ENCODE measurements around the gene CCDC40. TPM values are rescaled to one million over a fixed set of nuclear protein-coding genes. Genes with fewer than 3 reads are reported as not detected.
"Not testable (repeated sequence)": the region's sequence is repeated elsewhere in the genome, so short reads cannot be mapped to it uniquely, and the experiment has no call there.

Gene CCDC40
- polyA plus RNA-seq, 4 donors, result 0.45 to 3.8 (median 1.0) TPM

- Histone ChIP-seq H3K27me3 (ENCODE audit: control insufficient read depth in 3 of 3, insufficient read depth in 3 of 3, low read length in 3 of 3) (no peaks in the 10 kb centered on the region), H3K36me3 (ENCODE audit: control insufficient read depth in 3 of 3, insufficient read depth in 2 of 3, low read depth in 1 of 3, low read length in 3 of 3) (peaks cover 0 to 43% (median 0%) of the 10 kb centered on the region in 3 donors), H3K4me1 (ENCODE audit: control insufficient read depth in 3 of 3, insufficient read depth in 2 of 3, low read depth in 1 of 3, low read length in 2 of 3) (no peaks in the 10 kb centered on the region), H3K9me3 (ENCODE audit: control insufficient read depth in 2 of 2, insufficient read depth in 1 of 2, low read depth in 1 of 2, low read length in 1 of 2) (no peaks in the 10 kb centered on the region), H3K27ac (ENCODE audit: low read depth in 1 of 3, low read length in 2 of 3) (no peak overlapping the region), H3K4me3 (ENCODE audit: low read depth in 1 of 3, low read length in 3 of 3) (no peak overlapping the region)
- FAIRE-seq, result no peak
- DNase-seq, result no peak
- WGBS, 3 donors, result 80 to 87% (median 86%) methylated on average over 6 of the region's 6 CpGs
Measured at GRCh38 chr17:80043963-80044362, 7.5 kb downstream of the CCDC40 start.

GRCh38 chr17:80045703-80046102, 9.3 kb downstream of the CCDC40 start:
- peak; percentile 43 to 67 for DNase-seq
- Histone ChIP-seq H3K9me3 (ENCODE audit: control insufficient read depth in 2 of 2, insufficient read depth in 1 of 2, low read depth in 1 of 2, low read length in 1 of 2) (no peaks in the 10 kb centered on the region), H3K27me3 (ENCODE audit: control insufficient read depth in 3 of 3, insufficient read depth in 3 of 3, low read length in 3 of 3) (no peaks in the 10 kb centered on the region), H3K4me3 (ENCODE audit: low read depth in 1 of 3, low read length in 3 of 3) (no peak overlapping the region), H3K4me1 (ENCODE audit: control insufficient read depth in 3 of 3, insufficient read depth in 2 of 3, low read depth in 1 of 3, low read length in 2 of 3) (no peaks in the 10 kb centered on the region), H3K36me3 (ENCODE audit: control insufficient read depth in 3 of 3, insufficient read depth in 2 of 3, low read depth in 1 of 3, low read length in 3 of 3) (peaks cover 0 to 49% (median 0%) of the 10 kb centered on the region in 3 donors), H3K27ac (ENCODE audit: low read depth in 1 of 3, low read length in 2 of 3) (no peak overlapping the region)
- WGBS, 3 donors, result 21 to 44% (median 28%) methylated on average over 4 of the region's 4 CpGs
- no peak for FAIRE-seq

GRCh38 chr17:80046709-80047108, 10.3 kb downstream of the CCDC40 start:
- H3K36me3 ChIP-seq (ENCODE audit: control insufficient read depth in 3 of 3, insufficient read depth in 2 of 3, low read depth in 1 of 3, low read length in 3 of 3), result peaks cover 0 to 53% (median 0%) of the 10 kb centered on the region in 3 donors
- H3K27me3 ChIP-seq (ENCODE audit: control insufficient read depth in 3 of 3, insufficient read depth in 3 of 3, low read length in 3 of 3); H3K4me3 ChIP-seq (ENCODE audit: low read depth in 1 of 3, low read length in 3 of 3); H3K4me1 ChIP-seq (ENCODE audit: control insufficient read depth in 3 of 3, insufficient read depth in 2 of 3, low read depth in 1 of 3, low read length in 2 of 3); FAIRE-seq; H3K9me3 ChIP-seq (ENCODE audit: control insufficient read depth in 2 of 2, insufficient read depth in 1 of 2, low read depth in 1 of 2, low read length in 1 of 2); H3K27ac ChIP-seq (ENCODE audit: low read depth in 1 of 3, low read length in 2 of 3); DNase-seq: not testable (repeated sequence)
- 92 to 93% (median 93%) methylated on average over 10 of the region's 10 CpGs for WGBS, 3 donors

GRCh38 chr17:80047176-80047575, 10.7 kb downstream of the CCDC40 start:
- FAIRE-seq (no peak), DNase-seq (no peak)
- H3K4me1 ChIP-seq (ENCODE audit: control insufficient read depth in 3 of 3, insufficient read depth in 2 of 3, low read depth in 1 of 3, low read length in 2 of 3), result no peaks in the 10 kb centered on the region
- 61 to 86% (median 65%) methylated on average over 11 of the region's 11 CpGs for WGBS, 3 donors
- H3K27ac ChIP-seq (ENCODE audit: low read depth in 1 of 3, low read length in 2 of 3), result no peak overlapping the region
- H3K27me3 ChIP-seq (ENCODE audit: control insufficient read depth in 3 of 3, insufficient read depth in 3 of 3, low read length in 3 of 3), result no peaks in the 10 kb centered on the region
- H3K36me3 ChIP-seq (ENCODE audit: control insufficient read depth in 3 of 3, insufficient read depth in 2 of 3, low read depth in 1 of 3, low read length in 3 of 3), result peaks cover 0 to 56% (median 0%) of the 10 kb centered on the region in 3 donors
- H3K4me3 ChIP-seq (ENCODE audit: low read depth in 1 of 3, low read length in 3 of 3), result no peak overlapping the region
- no peaks in the 10 kb centered on the region for H3K9me3 ChIP-seq (ENCODE audit: control insufficient read depth in 2 of 2, insufficient read depth in 1 of 2, low read depth in 1 of 2, low read length in 1 of 2)

- 94 to 96% (median 95%) methylated on average over 21 of the region's 21 CpGs for WGBS, 3 donors
- Histone ChIP-seq H3K36me3 (ENCODE audit: control insufficient read depth in 3 of 3, insufficient read depth in 2 of 3, low read depth in 1 of 3, low read length in 3 of 3) (peaks cover 0 to 39% (median 0%) of the 10 kb centered on the region in 3 donors), H3K27me3 (ENCODE audit: control insufficient read depth in 3 of 3, insufficient read depth in 3 of 3, low read length in 3 of 3) (no peaks in the 10 kb centered on the region), H3K4me1 (ENCODE audit: control insufficient read depth in 3 of 3, insufficient read depth in 2 of 3, low read depth in 1 of 3, low read length in 2 of 3) (no peaks in the 10 kb centered on the region), H3K4me3 (ENCODE audit: low read depth in 1 of 3, low read length in 3 of 3) (no peak overlapping the region), H3K27ac (ENCODE audit: low read depth in 1 of 3, low read length in 2 of 3) (no peak overlapping the region), H3K9me3 (ENCODE audit: control insufficient read depth in 2 of 2, insufficient read depth in 1 of 2, low read depth in 1 of 2, low read length in 1 of 2) (no peaks in the 10 kb centered on the region)
- DNase-seq (no peak), FAIRE-seq (no peak)
Measured at GRCh38 chr17:80049986-80050385, 13.5 kb downstream of the CCDC40 start.

GRCh38 chr17:80050706-80051105, 14.3 kb downstream of the CCDC40 start:
- H3K27me3 ChIP-seq (ENCODE audit: control insufficient read depth in 3 of 3, insufficient read depth in 3 of 3, low read length in 3 of 3), result no peaks in the 10 kb centered on the region
- no peak for DNase-seq
- no peak overlapping the region for H3K27ac ChIP-seq (ENCODE audit: low read depth in 1 of 3, low read length in 2 of 3)
- no peaks in the 10 kb centered on the region for H3K9me3 ChIP-seq (ENCODE audit: control insufficient read depth in 2 of 2, insufficient read depth in 1 of 2, low read depth in 1 of 2, low read length in 1 of 2)
- H3K4me3 ChIP-seq (ENCODE audit: low read depth in 1 of 3, low read length in 3 of 3), result no peak overlapping the region
- no peak for FAIRE-seq
- H3K36me3 ChIP-seq (ENCODE audit: control insufficient read depth in 3 of 3, insufficient read depth in 2 of 3, low read depth in 1 of 3, low read length in 3 of 3), result peaks cover 0 to 38% (median 0%) of the 10 kb centered on the region in 3 donors
- 83 to 95% (median 87%) methylated on average over 16 of the region's 16 CpGs for WGBS, 3 donors
- H3K4me1 ChIP-seq (ENCODE audit: control insufficient read depth in 3 of 3, insufficient read depth in 2 of 3, low read depth in 1 of 3, low read length in 2 of 3), result no peaks in the 10 kb centered on the region

- no peaks in the 10 kb centered on the region for H3K9me3 ChIP-seq (ENCODE audit: control insufficient read depth in 2 of 2, insufficient read depth in 1 of 2, low read depth in 1 of 2, low read length in 1 of 2)
- no peak for FAIRE-seq
Measured at GRCh38 chr17:80051681-80052080, 15.2 kb downstream of the CCDC40 start.

GRCh38 chr17:80053102-80053501, 16.7 kb downstream of the CCDC40 start:
- Histone ChIP-seq H3K4me3 (ENCODE audit: low read depth in 1 of 3, low read length in 3 of 3) (no peak overlapping the region), H3K4me1 (ENCODE audit: control insufficient read depth in 3 of 3, insufficient read depth in 2 of 3, low read depth in 1 of 3, low read length in 2 of 3) (no peaks in the 10 kb centered on the region), H3K27ac (ENCODE audit: low read depth in 1 of 3, low read length in 2 of 3) (peak overlapping the region in 1 of 3 donors; percentile 1), H3K27me3 (ENCODE audit: control insufficient read depth in 3 of 3, insufficient read depth in 3 of 3, low read length in 3 of 3) (no peaks in the 10 kb centered on the region), H3K9me3 (ENCODE audit: control insufficient read depth in 2 of 2, insufficient read depth in 1 of 2, low read depth in 1 of 2, low read length in 1 of 2) (no peaks in the 10 kb centered on the region), H3K36me3 (ENCODE audit: control insufficient read depth in 3 of 3, insufficient read depth in 2 of 3, low read depth in 1 of 3, low read length in 3 of 3) (peaks cover 0 to 29% (median 0%) of the 10 kb centered on the region in 3 donors)
- FAIRE-seq, result no peak
- no peak for DNase-seq
- WGBS, 3 donors, result 73 to 92% (median 91%) methylated on average over 10 of the region's 10 CpGs

More at GRCh38 chr17:80051681-80052080, 15.2 kb downstream of the CCDC40 start:
- Histone ChIP-seq H3K36me3 (ENCODE audit: control insufficient read depth in 3 of 3, insufficient read depth in 2 of 3, low read depth in 1 of 3, low read length in 3 of 3) (peaks cover 0 to 38% (median 0%) of the 10 kb centered on the region in 3 donors), H3K27ac (ENCODE audit: low read depth in 1 of 3, low read length in 2 of 3) (no peak overlapping the region), H3K4me3 (ENCODE audit: low read depth in 1 of 3, low read length in 3 of 3) (no peak overlapping the region), H3K4me1 (ENCODE audit: control insufficient read depth in 3 of 3, insufficient read depth in 2 of 3, low read depth in 1 of 3, low read length in 2 of 3) (no peaks in the 10 kb centered on the region), H3K27me3 (ENCODE audit: control insufficient read depth in 3 of 3, insufficient read depth in 3 of 3, low read length in 3 of 3) (no peaks in the 10 kb centered on the region)
- WGBS, 3 donors, result 89 to 94% (median 94%) methylated on average over 11 of the region's 11 CpGs
- no peak for DNase-seq

GRCh38 chr17:80055597-80055996, 19.2 kb downstream of the CCDC40 start:
- 88 to 90% (median 90%) methylated on average over 9 of the region's 9 CpGs for WGBS, 3 donors
- no peak for DNase-seq
- H3K27ac ChIP-seq (ENCODE audit: low read depth in 1 of 3, low read length in 2 of 3), result no peak overlapping the region
- H3K4me3 ChIP-seq (ENCODE audit: low read depth in 1 of 3, low read length in 3 of 3), result no peak overlapping the region
- H3K27me3 ChIP-seq (ENCODE audit: control insufficient read depth in 3 of 3, insufficient read depth in 3 of 3, low read length in 3 of 3), result no peaks in the 10 kb centered on the region
- H3K9me3 ChIP-seq (ENCODE audit: control insufficient read depth in 2 of 2, insufficient read depth in 1 of 2, low read depth in 1 of 2, low read length in 1 of 2), result no peaks in the 10 kb centered on the region
- FAIRE-seq, result no peak
- peaks cover 0 to 18% (median 0%) of the 10 kb centered on the region in 3 donors for H3K36me3 ChIP-seq (ENCODE audit: control insufficient read depth in 3 of 3, insufficient read depth in 2 of 3, low read depth in 1 of 3, low read length in 3 of 3)
- H3K4me1 ChIP-seq (ENCODE audit: control insufficient read depth in 3 of 3, insufficient read depth in 2 of 3, low read depth in 1 of 3, low read length in 2 of 3), result no peaks in the 10 kb centered on the region

Measured in small intestine (tissue), 7 donors.